ENCODE data around the gene UBE2D2. TPM values are rescaled to one million over a fixed set of nuclear protein-coding genes. Genes with fewer than 3 reads are reported as not detected.

The UBE2D2 gene
- total and polyA plus RNA-seq, 10 of the 15 experiments (the other 5 are each of a cell fraction or from before 2014, with no cell fraction given), result 58.6 to 245 (median 128) TPM

- TF ChIP-seq RELB (IDR thresholded peaks at IDR 0.05; ENCODE audit: low read depth) (peak; percentile 81; the same call in 1 of the 2 replicates), TCF12 (IDR thresholded peaks at IDR 0.05; ENCODE audit: low read depth, low read length) (peak; percentile 88), YY1 (IDR thresholded peaks at IDR 0.05; ENCODE audit: low read depth, low read length) (peak; percentile 34; the same call in 1 of the 2 replicates), NFYA (IDR thresholded peaks at IDR 0.05; ENCODE audit: borderline replicate concordance, low read depth, low read length) (no peak), CBX3 (IDR thresholded peaks at IDR 0.05; ENCODE audit: borderline replicate concordance, low read depth) (no peak), HCFC1 (IDR thresholded peaks at IDR 0.05; ENCODE audit: low read length) (no peak), HDAC2 (IDR thresholded peaks at IDR 0.05) (no peak), SMC3 (IDR thresholded peaks at IDR 0.05; ENCODE audit: borderline replicate concordance, low read length) (no peak), MTA2 (IDR thresholded peaks at IDR 0.05; ENCODE audit: low read depth) (peak; percentile 90), EGR1 (IDR thresholded peaks at IDR 0.05; ENCODE audit: borderline replicate concordance in 1 of 2, low read depth in 2 of 2, low read length in 2 of 2) (peak in 1 of 2 experiments; percentile 47; a peak in 1 of 3 replicates), KLF5 (IDR thresholded peaks at IDR 0.05; ENCODE audit: partially characterized antibody) (no peak), FOXK2 (IDR thresholded peaks at IDR 0.05) (no peak), GATAD2B (conservative IDR thresholded peaks at IDR 0.05; ENCODE audit: low read depth) (peak; percentile 80), MEF2B (IDR thresholded peaks at IDR 0.05; ENCODE audit: partially characterized antibody, poor library complexity, severe bottlenecking) (peak; percentile 83), ZNF384 (IDR thresholded peaks at IDR 0.05; ENCODE audit: borderline replicate concordance, low read depth, low read length) (peak; percentile 44; the same call in 1 of the 2 replicates), NRF1 (conservative IDR thresholded peaks at IDR 0.05; ENCODE audit: low read depth, low read length) (no peak), ATF2 (IDR thresholded peaks at IDR 0.05; ENCODE audit: low read length) (no peak), BHLHE40 (IDR thresholded peaks at IDR 0.05; ENCODE audit: borderline replicate concordance in 1 of 2, low read depth in 2 of 2, low read length in 1 of 2) (peak; percentile 81 to 87), STAT1 (conservative IDR thresholded peaks at IDR 0.05) (no peak), POLR2AphosphoS5 (IDR thresholded peaks at IDR 0.05; ENCODE audit: low read length) (no peak), EED (IDR thresholded peaks at IDR 0.05; ENCODE audit: low read depth) (peak; percentile 88; the same call in 1 of the 2 replicates), HDAC6 (IDR thresholded peaks at IDR 0.05; ENCODE audit: unreplicated experiment) (no peak), MYC (IDR thresholded peaks at IDR 0.05; ENCODE audit: insufficient read depth, insufficient read length, insufficient replicate concordance, low read length, severe bottlenecking) (no peak), ETV6 (conservative IDR thresholded peaks at IDR 0.05 in 1 of 2, IDR thresholded peaks at IDR 0.05 in 1 of 2; ENCODE audit: borderline replicate concordance in 1 of 2, low read depth in 1 of 2) (peak in 1 of 2 experiments; percentile 31; a peak in 1 of 4 replicates), CREB1 (IDR thresholded peaks at IDR 0.05; ENCODE audit: low read depth) (no peak), SRF (IDR thresholded peaks at IDR 0.05; ENCODE audit: low read depth in 2 of 2, low read length in 2 of 2) (no peak), TCF3 (IDR thresholded peaks at IDR 0.05; ENCODE audit: borderline replicate concordance, insufficient read depth, low read depth, low read length) (peak; percentile 86), MXI1 (IDR thresholded peaks at IDR 0.05; ENCODE audit: low read depth, low read length) (no peak)
These were observed 91.0 kb downstream of the UBE2D2 start (continued) for GRCh38 chr5:139651853-139652787.
